Choroid plexus epithelial cell (primary cell): ENCODE results near the gene SATB2.

ENCODE experiments used
- DNase-seq: peaks from one replicate; pipeline ENCODE4 v3.0.0-alpha.2; 2010; ENCODE audit warnings: low read depth
- H3K4me3 ChIP-seq: 2 replicates; pipeline ENCODE4 v1.5.1; 2011; ENCODE audit warnings: low read depth, mild to moderate bottlenecking, control low read depth, low read length, moderate library complexity
- CTCF ChIP-seq: conservative IDR thresholded peaks from 2 replicates; pipeline ENCODE4 v1.5.1; 2011; ENCODE audit warnings: low read depth, mild to moderate bottlenecking, control low read depth, inconsistent platforms, low read length, moderate library complexity

SATB2 gene

GRCh38 chr2:199223791-199224190 is 233.9 kb downstream of the SATB2 start:
- TF ChIP-seq CTCF: no peak
- peak; percentile 5 for DNase-seq
- H3K4me3 ChIP-seq: no peak overlapping the region

GRCh38 chr2:199220920-199221319 is 236.8 kb downstream of the SATB2 start:
- no peak overlapping the region for H3K4me3 ChIP-seq
- no peak for TF ChIP-seq CTCF
- no peak for DNase-seq

GRCh38 chr2:199219551-199219950 is 238.2 kb downstream of the SATB2 start:
- H3K4me3 ChIP-seq: no peak overlapping the region

More at GRCh38 chr2:199219551-199219950, 238.2 kb downstream of the SATB2 start:
- TF ChIP-seq CTCF: no peak
- no peak for DNase-seq
